ENCODE data around the gene ARPC1B.

DNA sequence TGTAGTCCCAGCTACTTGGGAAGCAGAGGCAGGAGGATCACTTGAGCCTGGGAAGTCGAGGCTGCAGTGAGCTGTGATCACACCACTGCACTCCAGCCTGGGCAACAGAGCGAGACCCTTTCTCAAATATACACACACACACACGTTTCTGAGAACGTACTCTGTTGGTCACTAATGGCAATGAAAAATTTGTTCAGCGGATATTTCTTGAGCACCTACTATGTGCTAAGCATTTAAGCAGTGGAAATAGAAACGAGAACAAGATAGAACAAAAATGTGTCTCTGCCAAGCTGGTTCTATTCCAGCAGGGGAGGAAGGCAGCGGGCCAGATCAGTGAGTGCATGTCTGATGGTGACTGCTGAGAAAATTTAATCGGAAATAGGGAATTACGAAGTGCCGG lies 8.7 kb downstream of the ARPC1B start:
- TF ChIP-seq, protein P1, sequence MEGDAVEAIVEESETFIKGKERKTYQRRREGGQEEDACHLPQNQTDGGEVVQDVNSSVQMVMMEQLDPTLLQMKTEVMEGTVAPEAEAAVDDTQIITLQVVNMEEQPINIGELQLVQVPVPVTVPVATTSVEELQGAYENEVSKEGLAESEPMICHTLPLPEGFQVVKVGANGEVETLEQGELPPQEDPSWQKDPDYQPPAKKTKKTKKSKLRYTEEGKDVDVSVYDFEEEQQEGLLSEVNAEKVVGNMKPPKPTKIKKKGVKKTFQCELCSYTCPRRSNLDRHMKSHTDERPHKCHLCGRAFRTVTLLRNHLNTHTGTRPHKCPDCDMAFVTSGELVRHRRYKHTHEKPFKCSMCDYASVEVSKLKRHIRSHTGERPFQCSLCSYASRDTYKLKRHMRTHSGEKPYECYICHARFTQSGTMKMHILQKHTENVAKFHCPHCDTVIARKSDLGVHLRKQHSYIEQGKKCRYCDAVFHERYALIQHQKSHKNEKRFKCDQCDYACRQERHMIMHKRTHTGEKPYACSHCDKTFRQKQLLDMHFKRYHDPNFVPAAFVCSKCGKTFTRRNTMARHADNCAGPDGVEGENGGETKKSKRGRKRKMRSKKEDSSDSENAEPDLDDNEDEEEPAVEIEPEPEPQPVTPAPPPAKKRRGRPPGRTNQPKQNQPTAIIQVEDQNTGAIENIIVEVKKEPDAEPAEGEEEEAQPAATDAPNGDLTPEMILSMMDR (IDR thresholded peaks at IDR 0.05): no peak
- TF ChIP-seq POLR2A (IDR thresholded peaks at IDR 0.05): no peak
